ENCODE results near the gene RYR1. TPM values are rescaled to one million over a fixed set of nuclear protein-coding genes. Genes with fewer than 3 reads are reported as not detected.

Gene RYR1
- total and polyA plus RNA-seq, 2 of the 13 experiments (the other 11 are each of a cell fraction or from before 2014, with no cell fraction given) = 0.03 TPM; not detected in 1

DNA sequence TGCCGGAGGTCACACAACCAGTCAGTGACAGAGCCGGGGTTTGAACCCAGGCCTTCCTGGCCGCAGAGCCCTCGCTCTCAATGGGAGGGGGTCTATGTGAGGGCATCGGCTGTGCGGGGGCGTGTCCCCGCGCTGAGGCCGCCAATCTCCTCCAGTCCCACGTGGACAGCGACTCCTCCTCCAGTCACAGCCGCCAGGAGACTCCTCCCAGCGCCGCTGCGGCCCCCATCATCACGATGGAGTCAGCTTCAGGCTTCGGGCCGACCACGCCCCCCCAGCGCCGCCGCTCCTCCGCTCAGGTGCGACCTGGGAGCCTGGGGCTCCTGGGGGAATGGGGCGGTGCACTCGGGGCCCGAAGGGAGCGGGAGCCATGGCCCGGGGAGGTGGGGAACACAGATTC is 39.0 kb upstream of the RYR1 start (continued):
- TF ChIP-seq, protein P1, sequence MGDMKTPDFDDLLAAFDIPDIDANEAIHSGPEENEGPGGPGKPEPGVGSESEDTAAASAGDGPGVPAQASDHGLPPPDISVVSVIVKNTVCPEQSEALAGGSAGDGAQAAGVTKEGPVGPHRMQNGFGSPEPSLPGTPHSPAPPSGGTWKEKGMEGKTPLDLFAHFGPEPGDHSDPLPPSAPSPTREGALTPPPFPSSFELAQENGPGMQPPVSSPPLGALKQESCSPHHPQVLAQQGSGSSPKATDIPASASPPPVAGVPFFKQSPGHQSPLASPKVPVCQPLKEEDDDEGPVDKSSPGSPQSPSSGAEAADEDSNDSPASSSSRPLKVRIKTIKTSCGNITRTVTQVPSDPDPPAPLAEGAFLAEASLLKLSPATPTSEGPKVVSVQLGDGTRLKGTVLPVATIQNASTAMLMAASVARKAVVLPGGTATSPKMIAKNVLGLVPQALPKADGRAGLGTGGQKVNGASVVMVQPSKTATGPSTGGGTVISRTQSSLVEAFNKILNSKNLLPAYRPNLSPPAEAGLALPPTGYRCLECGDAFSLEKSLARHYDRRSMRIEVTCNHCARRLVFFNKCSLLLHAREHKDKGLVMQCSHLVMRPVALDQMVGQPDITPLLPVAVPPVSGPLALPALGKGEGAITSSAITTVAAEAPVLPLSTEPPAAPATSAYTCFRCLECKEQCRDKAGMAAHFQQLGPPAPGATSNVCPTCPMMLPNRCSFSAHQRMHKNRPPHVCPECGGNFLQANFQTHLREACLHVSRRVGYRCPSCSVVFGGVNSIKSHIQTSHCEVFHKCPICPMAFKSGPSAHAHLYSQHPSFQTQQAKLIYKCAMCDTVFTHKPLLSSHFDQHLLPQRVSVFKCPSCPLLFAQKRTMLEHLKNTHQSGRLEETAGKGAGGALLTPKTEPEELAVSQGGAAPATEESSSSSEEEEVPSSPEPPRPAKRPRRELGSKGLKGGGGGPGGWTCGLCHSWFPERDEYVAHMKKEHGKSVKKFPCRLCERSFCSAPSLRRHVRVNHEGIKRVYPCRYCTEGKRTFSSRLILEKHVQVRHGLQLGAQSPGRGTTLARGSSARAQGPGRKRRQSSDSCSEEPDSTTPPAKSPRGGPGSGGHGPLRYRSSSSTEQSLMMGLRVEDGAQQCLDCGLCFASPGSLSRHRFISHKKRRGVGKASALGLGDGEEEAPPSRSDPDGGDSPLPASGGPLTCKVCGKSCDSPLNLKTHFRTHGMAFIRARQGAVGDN (CRISPR knock-in tag; IDR thresholded peaks at IDR 0.05) = peak; percentile 52
- TF ChIP-seq ZFP90 (CRISPR knock-in tag; IDR thresholded peaks at IDR 0.05; ENCODE audit: borderline replicate concordance) (no peak), GABPB1 (CRISPR knock-in tag; IDR thresholded peaks at IDR 0.05) (peak; percentile 35; the same call in 1 of the 2 replicates), KDM2A (CRISPR knock-in tag; IDR thresholded peaks at IDR 0.05; ENCODE audit: borderline replicate concordance, low read depth) (peak; percentile 43; the same call in 1 of the 2 replicates), PAF1 (CRISPR knock-in tag; IDR thresholded peaks at IDR 0.05) (no peak)
- TF ChIP-seq, protein P2, sequence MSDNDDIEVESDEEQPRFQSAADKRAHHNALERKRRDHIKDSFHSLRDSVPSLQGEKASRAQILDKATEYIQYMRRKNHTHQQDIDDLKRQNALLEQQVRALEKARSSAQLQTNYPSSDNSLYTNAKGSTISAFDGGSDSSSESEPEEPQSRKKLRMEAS (IDR thresholded peaks at IDR 0.05) = peak; percentile 23; the same call in 1 of the 2 replicates
- TF ChIP-seq, protein P3, sequence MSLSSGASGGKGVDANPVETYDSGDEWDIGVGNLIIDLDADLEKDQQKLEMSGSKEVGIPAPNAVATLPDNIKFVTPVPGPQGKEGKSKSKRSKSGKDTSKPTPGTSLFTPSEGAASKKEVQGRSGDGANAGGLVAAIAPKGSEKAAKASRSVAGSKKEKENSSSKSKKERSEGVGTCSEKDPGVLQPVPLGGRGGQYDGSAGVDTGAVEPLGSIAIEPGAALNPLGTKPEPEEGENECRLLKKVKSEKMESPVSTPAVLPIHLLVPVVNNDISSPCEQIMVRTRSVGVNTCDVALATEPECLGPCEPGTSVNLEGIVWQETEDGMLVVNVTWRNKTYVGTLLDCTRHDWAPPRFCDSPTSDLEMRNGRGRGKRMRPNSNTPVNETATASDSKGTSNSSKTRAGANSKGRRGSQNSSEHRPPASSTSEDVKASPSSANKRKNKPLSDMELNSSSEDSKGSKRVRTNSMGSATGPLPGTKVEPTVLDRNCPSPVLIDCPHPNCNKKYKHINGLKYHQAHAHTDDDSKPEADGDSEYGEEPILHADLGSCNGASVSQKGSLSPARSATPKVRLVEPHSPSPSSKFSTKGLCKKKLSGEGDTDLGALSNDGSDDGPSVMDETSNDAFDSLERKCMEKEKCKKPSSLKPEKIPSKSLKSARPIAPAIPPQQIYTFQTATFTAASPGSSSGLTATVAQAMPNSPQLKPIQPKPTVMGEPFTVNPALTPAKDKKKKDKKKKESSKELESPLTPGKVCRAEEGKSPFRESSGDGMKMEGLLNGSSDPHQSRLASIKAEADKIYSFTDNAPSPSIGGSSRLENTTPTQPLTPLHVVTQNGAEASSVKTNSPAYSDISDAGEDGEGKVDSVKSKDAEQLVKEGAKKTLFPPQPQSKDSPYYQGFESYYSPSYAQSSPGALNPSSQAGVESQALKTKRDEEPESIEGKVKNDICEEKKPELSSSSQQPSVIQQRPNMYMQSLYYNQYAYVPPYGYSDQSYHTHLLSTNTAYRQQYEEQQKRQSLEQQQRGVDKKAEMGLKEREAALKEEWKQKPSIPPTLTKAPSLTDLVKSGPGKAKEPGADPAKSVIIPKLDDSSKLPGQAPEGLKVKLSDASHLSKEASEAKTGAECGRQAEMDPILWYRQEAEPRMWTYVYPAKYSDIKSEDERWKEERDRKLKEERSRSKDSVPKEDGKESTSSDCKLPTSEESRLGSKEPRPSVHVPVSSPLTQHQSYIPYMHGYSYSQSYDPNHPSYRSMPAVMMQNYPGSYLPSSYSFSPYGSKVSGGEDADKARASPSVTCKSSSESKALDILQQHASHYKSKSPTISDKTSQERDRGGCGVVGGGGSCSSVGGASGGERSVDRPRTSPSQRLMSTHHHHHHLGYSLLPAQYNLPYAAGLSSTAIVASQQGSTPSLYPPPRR (CRISPR knock-in tag; IDR thresholded peaks at IDR 0.05; ENCODE audit: borderline replicate concordance) = no peak
- TF ChIP-seq, protein P4, sequence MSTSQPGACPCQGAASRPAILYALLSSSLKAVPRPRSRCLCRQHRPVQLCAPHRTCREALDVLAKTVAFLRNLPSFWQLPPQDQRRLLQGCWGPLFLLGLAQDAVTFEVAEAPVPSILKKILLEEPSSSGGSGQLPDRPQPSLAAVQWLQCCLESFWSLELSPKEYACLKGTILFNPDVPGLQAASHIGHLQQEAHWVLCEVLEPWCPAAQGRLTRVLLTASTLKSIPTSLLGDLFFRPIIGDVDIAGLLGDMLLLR (CRISPR knock-in tag; IDR thresholded peaks at IDR 0.05) = no peak
- TF ChIP-seq, protein P5, sequence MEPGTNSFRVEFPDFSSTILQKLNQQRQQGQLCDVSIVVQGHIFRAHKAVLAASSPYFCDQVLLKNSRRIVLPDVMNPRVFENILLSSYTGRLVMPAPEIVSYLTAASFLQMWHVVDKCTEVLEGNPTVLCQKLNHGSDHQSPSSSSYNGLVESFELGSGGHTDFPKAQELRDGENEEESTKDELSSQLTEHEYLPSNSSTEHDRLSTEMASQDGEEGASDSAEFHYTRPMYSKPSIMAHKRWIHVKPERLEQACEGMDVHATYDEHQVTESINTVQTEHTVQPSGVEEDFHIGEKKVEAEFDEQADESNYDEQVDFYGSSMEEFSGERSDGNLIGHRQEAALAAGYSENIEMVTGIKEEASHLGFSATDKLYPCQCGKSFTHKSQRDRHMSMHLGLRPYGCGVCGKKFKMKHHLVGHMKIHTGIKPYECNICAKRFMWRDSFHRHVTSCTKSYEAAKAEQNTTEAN (CRISPR knock-in tag; conservative IDR thresholded peaks at IDR 0.05) = no peak
